ENCODE measurements around the gene LONP2. TPM values are rescaled to one million over a fixed set of nuclear protein-coding genes. Genes with fewer than 3 reads are reported as not detected.

LONP2 gene
- total RNA-seq, 1 donor = 56.8 TPM

- no peaks in the 10 kb centered on the region for H3K9me3 ChIP-seq (ENCODE audit: low read depth, low read length)
- no peak overlapping the region for H2AFZ ChIP-seq (ENCODE audit: low read length)
- DNase-seq (ENCODE audit: insufficient read length, low spot score, missing footprints) = no peak
- no peaks in the 10 kb centered on the region for H4K20me1 ChIP-seq (ENCODE audit: insufficient read depth, low read length)
- H3K27ac ChIP-seq (ENCODE audit: low read depth, low read length) = no peak overlapping the region
- no peak overlapping the region for H3K4me3 ChIP-seq (ENCODE audit: insufficient read depth, low read length)
- peaks cover 22% of the 10 kb centered on the region for H3K36me3 ChIP-seq (ENCODE audit: insufficient read depth, low read length)
- H3K27me3 ChIP-seq (ENCODE audit: insufficient read depth, low read length) = no peaks in the 10 kb centered on the region
- no peak for TF ChIP-seq CTCF (IDR thresholded peaks at IDR 0.05; ENCODE audit: extremely low read depth, low read depth, low read length)
- no peak overlapping the region for H3K4me2 ChIP-seq (ENCODE audit: insufficient read depth, low read length)
- H3K4me1 ChIP-seq (ENCODE audit: insufficient read depth, low read length) = peaks cover 14% of the 10 kb centered on the region
- H3K79me2 ChIP-seq (ENCODE audit: insufficient read depth, low read length) = peaks cover 23% of the 10 kb centered on the region
Measured at GRCh38 chr16:48292452-48292851, 48.4 kb downstream of the LONP2 start.

- H4K20me1 ChIP-seq (ENCODE audit: insufficient read depth, low read length) = no peaks in the 10 kb centered on the region
- no peak overlapping the region for H3K27ac ChIP-seq (ENCODE audit: low read depth, low read length)
- no peak for TF ChIP-seq CTCF (IDR thresholded peaks at IDR 0.05; ENCODE audit: extremely low read depth, low read depth, low read length)
- DNase-seq (ENCODE audit: insufficient read length, low spot score, missing footprints) = peak; percentile 13
- no peaks in the 10 kb centered on the region for H3K9me3 ChIP-seq (ENCODE audit: low read depth, low read length)
- peaks cover 38% of the 10 kb centered on the region for H3K36me3 ChIP-seq (ENCODE audit: insufficient read depth, low read length)
- no peak overlapping the region for H2AFZ ChIP-seq (ENCODE audit: low read length)
- no peak overlapping the region for H3K4me2 ChIP-seq (ENCODE audit: insufficient read depth, low read length)
- H3K4me1 ChIP-seq (ENCODE audit: insufficient read depth, low read length) = peaks cover 14% of the 10 kb centered on the region
- H3K27me3 ChIP-seq (ENCODE audit: insufficient read depth, low read length) = no peaks in the 10 kb centered on the region
- H3K4me3 ChIP-seq (ENCODE audit: insufficient read depth, low read length) = no peak overlapping the region
- peaks cover 14% of the 10 kb centered on the region for H3K79me2 ChIP-seq (ENCODE audit: insufficient read depth, low read length)
Measured at GRCh38 chr16:48294724-48295123, 50.6 kb downstream of the LONP2 start.

GRCh38 chr16:48295488-48296281 lies 51.6 kb downstream of the LONP2 start:
- Histone ChIP-seq H3K27me3 (ENCODE audit: insufficient read depth, low read length) (no peaks in the 10 kb centered on the region), H3K4me3 (ENCODE audit: insufficient read depth, low read length) (no peak overlapping the region), H3K36me3 (ENCODE audit: insufficient read depth, low read length) (peaks cover 36% of the 10 kb centered on the region), H3K27ac (ENCODE audit: low read depth, low read length) (no peak overlapping the region), H2AFZ (ENCODE audit: low read length) (no peak overlapping the region), H4K20me1 (ENCODE audit: insufficient read depth, low read length) (no peaks in the 10 kb centered on the region), H3K4me1 (ENCODE audit: insufficient read depth, low read length) (peaks cover 12% of the 10 kb centered on the region), H3K4me2 (ENCODE audit: insufficient read depth, low read length) (no peak overlapping the region), H3K9me3 (ENCODE audit: low read depth, low read length) (no peaks in the 10 kb centered on the region), H3K79me2 (ENCODE audit: insufficient read depth, low read length) (peaks cover 8% of the 10 kb centered on the region)
- no peak for TF ChIP-seq CTCF (IDR thresholded peaks at IDR 0.05; ENCODE audit: extremely low read depth, low read depth, low read length)
- DNase-seq (ENCODE audit: insufficient read length, low spot score, missing footprints) = no peak

GRCh38 chr16:48299471-48299870 lies 55.4 kb downstream of the LONP2 start:
- no peak overlapping the region for H3K4me3 ChIP-seq (ENCODE audit: insufficient read depth, low read length)
- no peak overlapping the region for H3K4me2 ChIP-seq (ENCODE audit: insufficient read depth, low read length)
- no peak overlapping the region for H2AFZ ChIP-seq (ENCODE audit: low read length)
- DNase-seq (ENCODE audit: insufficient read length, low spot score, missing footprints) = peak; percentile 36
- no peaks in the 10 kb centered on the region for H3K9me3 ChIP-seq (ENCODE audit: low read depth, low read length)
- peak overlapping the region; percentile 24 for H3K27ac ChIP-seq (ENCODE audit: low read depth, low read length)
- peaks cover 63% of the 10 kb centered on the region for H3K36me3 ChIP-seq (ENCODE audit: insufficient read depth, low read length)
- H4K20me1 ChIP-seq (ENCODE audit: insufficient read depth, low read length) = no peaks in the 10 kb centered on the region
- H3K4me1 ChIP-seq (ENCODE audit: insufficient read depth, low read length) = no peaks in the 10 kb centered on the region
- no peak for TF ChIP-seq CTCF (IDR thresholded peaks at IDR 0.05; ENCODE audit: extremely low read depth, low read depth, low read length)
- H3K79me2 ChIP-seq (ENCODE audit: insufficient read depth, low read length) = no peaks in the 10 kb centered on the region
- no peaks in the 10 kb centered on the region for H3K27me3 ChIP-seq (ENCODE audit: insufficient read depth, low read length)

Measured in osteoblast (primary cell).